ENCODE data around the gene SSC4D.

- TF ChIP-seq, protein P1, sequence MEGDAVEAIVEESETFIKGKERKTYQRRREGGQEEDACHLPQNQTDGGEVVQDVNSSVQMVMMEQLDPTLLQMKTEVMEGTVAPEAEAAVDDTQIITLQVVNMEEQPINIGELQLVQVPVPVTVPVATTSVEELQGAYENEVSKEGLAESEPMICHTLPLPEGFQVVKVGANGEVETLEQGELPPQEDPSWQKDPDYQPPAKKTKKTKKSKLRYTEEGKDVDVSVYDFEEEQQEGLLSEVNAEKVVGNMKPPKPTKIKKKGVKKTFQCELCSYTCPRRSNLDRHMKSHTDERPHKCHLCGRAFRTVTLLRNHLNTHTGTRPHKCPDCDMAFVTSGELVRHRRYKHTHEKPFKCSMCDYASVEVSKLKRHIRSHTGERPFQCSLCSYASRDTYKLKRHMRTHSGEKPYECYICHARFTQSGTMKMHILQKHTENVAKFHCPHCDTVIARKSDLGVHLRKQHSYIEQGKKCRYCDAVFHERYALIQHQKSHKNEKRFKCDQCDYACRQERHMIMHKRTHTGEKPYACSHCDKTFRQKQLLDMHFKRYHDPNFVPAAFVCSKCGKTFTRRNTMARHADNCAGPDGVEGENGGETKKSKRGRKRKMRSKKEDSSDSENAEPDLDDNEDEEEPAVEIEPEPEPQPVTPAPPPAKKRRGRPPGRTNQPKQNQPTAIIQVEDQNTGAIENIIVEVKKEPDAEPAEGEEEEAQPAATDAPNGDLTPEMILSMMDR (IDR thresholded peaks at IDR 0.05) = no peak
- TF ChIP-seq POLR2A (IDR thresholded peaks at IDR 0.05) (no peak), EP300 (IDR thresholded peaks at IDR 0.05) (no peak)
These were observed 21.3 kb upstream of the SSC4D start for GRCh38 chr7:76430836-76431235.
